ENCODE results near the gene SRD5A1.

SRD5A1 gene

DNA sequence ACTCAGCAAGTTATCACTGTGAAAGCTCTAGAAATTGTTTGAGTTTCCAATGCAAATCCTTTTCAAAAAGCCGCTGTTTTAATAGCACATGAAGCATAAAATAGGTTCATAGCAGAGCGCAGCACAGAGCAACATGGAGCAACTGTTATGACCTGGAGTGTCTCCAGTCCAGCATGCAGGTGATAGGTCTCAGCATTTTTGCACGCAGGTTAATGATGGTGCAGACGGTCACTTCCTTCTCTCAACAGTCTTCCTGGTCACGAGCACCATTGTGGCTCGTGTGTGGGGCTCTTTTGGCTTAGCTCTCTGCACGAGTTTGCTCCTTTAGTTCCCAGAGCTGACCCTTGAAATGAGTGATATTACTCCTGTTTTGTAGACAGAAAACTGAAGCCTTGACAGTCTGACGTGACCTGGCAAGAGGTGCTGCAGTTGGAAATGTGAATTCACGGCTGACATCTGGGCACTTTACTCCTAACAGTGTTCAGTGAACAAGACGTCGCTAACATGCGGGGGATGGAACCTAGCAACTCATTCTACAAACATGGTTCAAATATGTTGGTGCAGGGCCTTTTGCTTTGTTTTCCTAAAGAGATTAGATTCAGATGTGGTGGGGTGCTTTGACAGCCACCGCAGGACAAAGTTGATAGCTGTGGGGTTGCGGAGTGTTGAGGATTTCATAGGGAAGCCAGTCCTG, 90.0 kb downstream of the SRD5A1 start:
- Histone ChIP-seq H3K9me3 (ENCODE audit: low read length) (no peaks in the 10 kb centered on the region), H3K4me1 (ENCODE audit: insufficient read depth, low read length) (peaks cover 33% of the 10 kb centered on the region), H3K27me3 (ENCODE audit: insufficient read depth, low read length) (no peaks in the 10 kb centered on the region), H2AFZ (ENCODE audit: low read depth, low read length) (no peak overlapping the region), H3K4me3 (ENCODE audit: low read length) (no peak overlapping the region), H3K36me3 (ENCODE audit: insufficient read depth, low read length) (peaks cover 20% of the 10 kb centered on the region)

DNA sequence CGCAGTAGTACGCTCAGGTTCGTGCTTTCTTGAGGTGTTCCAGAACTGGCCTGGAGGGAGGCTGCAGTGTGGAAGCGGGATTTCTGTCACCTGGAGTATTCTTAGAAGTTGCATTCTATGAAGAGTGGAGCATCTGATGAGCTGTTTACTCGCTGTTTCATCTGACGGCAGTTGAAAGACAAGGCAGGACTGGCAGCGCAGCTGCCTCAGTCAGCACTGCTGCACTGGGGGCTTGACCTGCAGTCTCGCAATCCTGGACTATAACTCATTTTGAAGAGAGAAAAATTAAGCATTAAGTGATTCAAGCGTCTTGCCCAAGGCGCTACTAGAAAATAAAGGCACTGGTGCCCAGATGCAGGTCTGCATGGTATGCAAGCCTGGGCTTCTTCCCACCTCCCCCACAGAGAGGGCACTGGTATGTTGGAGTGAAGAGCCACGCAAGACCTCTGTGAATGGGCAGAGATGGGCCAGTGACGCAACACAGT, 90.6 kb downstream of the SRD5A1 start:
- peaks cover 14% of the 10 kb centered on the region for H3K36me3 ChIP-seq (ENCODE audit: insufficient read depth, low read length)
- H3K4me1 ChIP-seq (ENCODE audit: insufficient read depth, low read length) = peaks cover 34% of the 10 kb centered on the region
- no peaks in the 10 kb centered on the region for H3K9me3 ChIP-seq (ENCODE audit: low read length)
- no peaks in the 10 kb centered on the region for H3K27me3 ChIP-seq (ENCODE audit: insufficient read depth, low read length)
- no peak overlapping the region for H3K4me3 ChIP-seq (ENCODE audit: low read length)
- no peak overlapping the region for H2AFZ ChIP-seq (ENCODE audit: low read depth, low read length)

Data from neuron (in vitro differentiated cells).